ENCODE results near the gene PLEKHH1.

Gene PLEKHH1

GRCh38 chr14:67569651-67570290 is 36.7 kb downstream of the PLEKHH1 start:
- no peak for DNase-seq

GRCh38 chr14:67570453-67570852 is 37.4 kb downstream of the PLEKHH1 start:
- no peak for DNase-seq

GRCh38 chr14:67571275-67571990 is 38.3 kb downstream of the PLEKHH1 start:
- DNase-seq = peak; percentile 23

- no peak for DNase-seq
Measured at GRCh38 chr14:67571991-67572323, 38.9 kb downstream of the PLEKHH1 start.

- no peak for DNase-seq
Measured at GRCh38 chr14:67572608-67573007, 39.5 kb downstream of the PLEKHH1 start.

GRCh38 chr14:67573228-67574010 is 40.3 kb downstream of the PLEKHH1 start:
- DNase-seq = no peak

- no peak for DNase-seq
Measured at GRCh38 chr14:67574156-67574555, 41.1 kb downstream of the PLEKHH1 start.

GRCh38 chr14:67574806-67575205 is 41.7 kb downstream of the PLEKHH1 start:
- no peak for DNase-seq

- DNase-seq = peak; percentile 14
Measured at GRCh38 chr14:67575684-67576083, 42.6 kb downstream of the PLEKHH1 start.

- DNase-seq = no peak
Measured at GRCh38 chr14:67576216-67576955, 43.3 kb downstream of the PLEKHH1 start.

- no peak for DNase-seq
Measured at GRCh38 chr14:67577181-67577808, 44.2 kb downstream of the PLEKHH1 start.

- no peak for DNase-seq
Measured at GRCh38 chr14:67577909-67578749, 45.0 kb downstream of the PLEKHH1 start.

- no peak for DNase-seq
Measured at GRCh38 chr14:67579040-67579439, 46.0 kb downstream of the PLEKHH1 start.

- no peak for DNase-seq
Measured at GRCh38 chr14:67579636-67580035, 46.5 kb downstream of the PLEKHH1 start.

- no peak for DNase-seq
Measured at GRCh38 chr14:67580336-67581171, 47.5 kb downstream of the PLEKHH1 start.

- no peak for DNase-seq
Measured at GRCh38 chr14:67581643-67582042, 48.6 kb downstream of the PLEKHH1 start.

GRCh38 chr14:67582061-67582460 is 49.0 kb downstream of the PLEKHH1 start:
- no peak for DNase-seq

GRCh38 chr14:67583711-67584644 is 50.9 kb downstream of the PLEKHH1 start:
- DNase-seq = peak; percentile 21

- DNase-seq = no peak
Measured at GRCh38 chr14:67584978-67585377, 51.9 kb downstream of the PLEKHH1 start.

GRCh38 chr14:67586369-67586768 is 53.3 kb downstream of the PLEKHH1 start:
- DNase-seq = no peak

Measured in NCI-H226 (cell line).